Neural cell (in vitro differentiated cells): ENCODE results near the gene CIDEA. TPM values are rescaled to one million over a fixed set of nuclear protein-coding genes. Genes with fewer than 3 reads are reported as not detected.

Experiments
- H2AFZ ChIP-seq: fragments of 200-600, 300-800 bp; sonication (generic), shearing (Covaris generic); 2 replicates; pipeline ENCODE4 v1.6.0; 2014; ENCODE audit warnings: low read depth, mild to moderate bottlenecking, antibody characterized with exemption, low read length, moderate library complexity
- H3F3A ChIP-seq: fragments of 200-600 bp; shearing (Covaris generic); 2 replicates; pipeline ENCODE4 v1.6.1; 2016; ENCODE audit warnings: mild to moderate bottlenecking, moderate library complexity, mixed read lengths, antibody characterized with exemption, low read length; ENCODE audit not compliant: insufficient read depth, poor library complexity, severe bottlenecking
- H3K27ac ChIP-seq: fragments of 200-600, 300-800 bp; sonication (generic), shearing (Covaris generic); 2 replicates; pipeline ENCODE4 v1.5.1; 2014; ENCODE audit warnings: mild to moderate bottlenecking, low read length, moderate library complexity
- H3K27me3 ChIP-seq: fragments of 300-800, 200-600 bp; sonication (generic), shearing (Covaris generic); 2 replicates; pipeline ENCODE4 v1.6.0; 2014; ENCODE audit warnings: mild to moderate bottlenecking, low read depth, low read length, moderate library complexity; ENCODE audit not compliant: insufficient read depth
- H3K36me3 ChIP-seq: fragments of 300-800, 200-600 bp; sonication (generic), shearing (Covaris generic); 2 replicates; pipeline ENCODE4 v1.5.1; 2014; ENCODE audit warnings: mild to moderate bottlenecking, antibody characterized with exemption, low read length, moderate library complexity; ENCODE audit not compliant: insufficient read depth
- H3K4me2 ChIP-seq: fragments of 300-800, 200-600 bp; sonication (generic), shearing (Covaris generic); 2 replicates; pipeline ENCODE4 v1.6.0; 2014; ENCODE audit warnings: mild to moderate bottlenecking, low read length
- H3K4me3 ChIP-seq: fragments of 300-800, 200-600 bp; sonication (generic), shearing (Covaris generic); 2 replicates; pipeline ENCODE4 v1.5.1; 2014; ENCODE audit warnings: mild to moderate bottlenecking, low read length, moderate library complexity
- H3K79me2 ChIP-seq: fragments of 200-600 bp; shearing (Covaris generic); replicated peaks from 2 replicates; pipeline ENCODE4 v1.6.0; 2014; ENCODE audit warnings: mild to moderate bottlenecking, low read length, moderate library complexity; ENCODE audit not compliant: insufficient read depth
- H3K9ac ChIP-seq: fragments of 300-800, 200-600 bp; sonication (generic), shearing (Covaris generic); 2 replicates; pipeline ENCODE4 v1.6.1; 2016; ENCODE audit warnings: mild to moderate bottlenecking, low read length, mixed read lengths
- H3K9me2 ChIP-seq: fragments of 200-600 bp; shearing (Covaris generic); 2 replicates; pipeline ENCODE4 v1.6.1; 2016; ENCODE audit warnings: mild to moderate bottlenecking, low read length, mixed read lengths; ENCODE audit not compliant: insufficient read depth
- H3K9me3 ChIP-seq: fragments of 200-600, 300-800 bp; sonication (generic), shearing (Covaris generic); 2 replicates; pipeline ENCODE4 v1.6.1; 2016; ENCODE audit warnings: mild to moderate bottlenecking, mixed run types, low read length, moderate library complexity, mixed read lengths
- H4K20me1 ChIP-seq: fragments of 200-600 bp; shearing (Covaris generic); 2 replicates; pipeline ENCODE4 v1.6.1; 2016; ENCODE audit warnings: mild to moderate bottlenecking, mixed run types; ENCODE audit not compliant: insufficient read depth
- EP300 ChIP-seq: fragments of 450-650 bp; conservative IDR thresholded peaks from 2 replicates; pipeline ENCODE4 v1.6.1; 2014; ENCODE audit warnings: antibody characterized with exemption, mild to moderate bottlenecking, moderate library complexity; ENCODE audit not compliant: poor library complexity, severe bottlenecking
- EZH2 ChIP-seq: fragments of 200-600, 300-800 bp; shearing (Covaris generic), sonication (generic); IDR thresholded peaks from 2 replicates; pipeline ENCODE4 v1.6.1; 2014; ENCODE audit warnings: antibody characterized with exemption, low read length, borderline replicate concordance, mild to moderate bottlenecking; ENCODE audit not compliant: insufficient read depth, poor library complexity, severe bottlenecking
- MXI1 ChIP-seq: fragments of 450-650 bp; conservative IDR thresholded peaks from 2 replicates; pipeline ENCODE4 v1.6.1; 2014; ENCODE audit warnings: antibody characterized with exemption, mild to moderate bottlenecking; ENCODE audit not compliant: poor library complexity, severe bottlenecking
- POLR2AphosphoS5 ChIP-seq: IDR thresholded peaks from 2 replicates; pipeline ENCODE4 v1.6.1; 2012
- RAD21 ChIP-seq: fragments of 450-650 bp; conservative IDR thresholded peaks from 2 replicates; pipeline ENCODE4 v1.6.1; 2014; ENCODE audit warnings: antibody characterized with exemption, mild to moderate bottlenecking, moderate library complexity
- SMC3 ChIP-seq: fragments of 450-650 bp; conservative IDR thresholded peaks from 2 replicates; pipeline ENCODE4 v1.6.1; 2014; ENCODE audit warnings: antibody characterized with exemption, mild to moderate bottlenecking, moderate library complexity; ENCODE audit not compliant: poor library complexity
- TAF1 ChIP-seq: IDR thresholded peaks from 2 replicates; pipeline ENCODE4 v1.6.1; 2012; ENCODE audit warnings: low read depth
- polyA plus RNA-seq: library from polyadenylated mRNA; depleted of rRNA; stranded (reverse); fragments of >200 nt; gene quantifications from 2 replicates; pipeline ENCODE4 v1.2.3, GENCODE V29; 2014
- TF ChIP-seq, protein P1 (sequence below): fragments of 450-650 bp; IDR thresholded peaks from 2 replicates; pipeline ENCODE4 v1.5.1; 2014; ENCODE audit warnings: antibody characterized with exemption, mild to moderate bottlenecking, moderate library complexity; ENCODE audit not compliant: poor library complexity, severe bottlenecking
- TF ChIP-seq, protein P2 (sequence below): IDR thresholded peaks from 2 replicates; pipeline ENCODE4 v1.6.1; 2012; ENCODE audit warnings: borderline replicate concordance

CIDEA gene
- polyA plus RNA-seq, 1 donor from 2014 or later: not detected

DNA sequence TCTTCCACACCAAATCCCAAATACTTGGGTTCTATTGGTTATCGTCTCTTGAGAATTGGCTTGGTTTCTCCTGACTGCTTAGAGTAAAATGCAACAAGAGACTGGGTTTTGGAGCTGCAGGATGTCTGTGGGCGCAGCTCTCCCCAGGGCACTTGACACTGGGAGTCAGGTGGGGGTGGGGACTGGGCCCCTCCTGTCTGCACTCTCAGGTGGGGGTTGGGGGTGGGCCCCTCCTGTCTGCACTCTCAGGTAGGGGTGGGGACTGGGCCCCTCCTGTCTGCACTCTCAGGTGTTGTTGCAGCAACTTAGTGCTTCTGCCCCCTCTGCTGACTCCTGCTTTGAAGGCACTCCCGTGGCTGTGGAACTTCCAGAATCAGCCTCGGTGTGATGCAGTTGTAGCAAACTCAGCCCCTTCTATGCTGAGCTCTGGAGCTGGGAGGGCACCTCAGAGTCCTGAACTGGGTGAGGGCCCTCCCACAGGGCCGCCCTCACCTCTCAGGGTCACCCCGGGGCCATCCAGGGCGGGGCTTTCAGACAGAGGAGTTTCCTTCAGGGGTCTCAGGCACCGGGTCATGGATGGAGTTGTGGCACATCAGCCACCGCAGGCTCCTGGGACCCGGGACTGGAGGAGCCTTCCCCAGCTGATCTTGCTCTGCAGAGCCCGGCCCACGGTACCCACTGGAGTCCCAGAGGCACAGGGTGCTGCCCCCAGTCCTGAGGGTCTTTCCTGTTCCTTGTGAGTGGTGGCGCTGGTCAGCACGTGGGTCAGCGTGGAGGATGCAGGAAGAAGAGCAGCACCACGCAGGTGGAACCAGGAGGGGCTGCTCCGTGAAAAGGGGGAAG is 22.9 kb upstream of the CIDEA start:
- no peaks in the 10 kb centered on the region for H3K79me2 ChIP-seq
- no peak overlapping the region for H3K27ac ChIP-seq
- no peak overlapping the region for H3K4me2 ChIP-seq
- no peaks in the 10 kb centered on the region for H3K36me3 ChIP-seq
- no peak overlapping the region for H3K9ac ChIP-seq
- TF ChIP-seq, protein P1, sequence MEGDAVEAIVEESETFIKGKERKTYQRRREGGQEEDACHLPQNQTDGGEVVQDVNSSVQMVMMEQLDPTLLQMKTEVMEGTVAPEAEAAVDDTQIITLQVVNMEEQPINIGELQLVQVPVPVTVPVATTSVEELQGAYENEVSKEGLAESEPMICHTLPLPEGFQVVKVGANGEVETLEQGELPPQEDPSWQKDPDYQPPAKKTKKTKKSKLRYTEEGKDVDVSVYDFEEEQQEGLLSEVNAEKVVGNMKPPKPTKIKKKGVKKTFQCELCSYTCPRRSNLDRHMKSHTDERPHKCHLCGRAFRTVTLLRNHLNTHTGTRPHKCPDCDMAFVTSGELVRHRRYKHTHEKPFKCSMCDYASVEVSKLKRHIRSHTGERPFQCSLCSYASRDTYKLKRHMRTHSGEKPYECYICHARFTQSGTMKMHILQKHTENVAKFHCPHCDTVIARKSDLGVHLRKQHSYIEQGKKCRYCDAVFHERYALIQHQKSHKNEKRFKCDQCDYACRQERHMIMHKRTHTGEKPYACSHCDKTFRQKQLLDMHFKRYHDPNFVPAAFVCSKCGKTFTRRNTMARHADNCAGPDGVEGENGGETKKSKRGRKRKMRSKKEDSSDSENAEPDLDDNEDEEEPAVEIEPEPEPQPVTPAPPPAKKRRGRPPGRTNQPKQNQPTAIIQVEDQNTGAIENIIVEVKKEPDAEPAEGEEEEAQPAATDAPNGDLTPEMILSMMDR: no peak
- TF ChIP-seq TAF1 (no peak), MXI1 (no peak), EP300 (no peak), RAD21 (no peak), SMC3 (no peak)
- TF ChIP-seq, protein P2, sequence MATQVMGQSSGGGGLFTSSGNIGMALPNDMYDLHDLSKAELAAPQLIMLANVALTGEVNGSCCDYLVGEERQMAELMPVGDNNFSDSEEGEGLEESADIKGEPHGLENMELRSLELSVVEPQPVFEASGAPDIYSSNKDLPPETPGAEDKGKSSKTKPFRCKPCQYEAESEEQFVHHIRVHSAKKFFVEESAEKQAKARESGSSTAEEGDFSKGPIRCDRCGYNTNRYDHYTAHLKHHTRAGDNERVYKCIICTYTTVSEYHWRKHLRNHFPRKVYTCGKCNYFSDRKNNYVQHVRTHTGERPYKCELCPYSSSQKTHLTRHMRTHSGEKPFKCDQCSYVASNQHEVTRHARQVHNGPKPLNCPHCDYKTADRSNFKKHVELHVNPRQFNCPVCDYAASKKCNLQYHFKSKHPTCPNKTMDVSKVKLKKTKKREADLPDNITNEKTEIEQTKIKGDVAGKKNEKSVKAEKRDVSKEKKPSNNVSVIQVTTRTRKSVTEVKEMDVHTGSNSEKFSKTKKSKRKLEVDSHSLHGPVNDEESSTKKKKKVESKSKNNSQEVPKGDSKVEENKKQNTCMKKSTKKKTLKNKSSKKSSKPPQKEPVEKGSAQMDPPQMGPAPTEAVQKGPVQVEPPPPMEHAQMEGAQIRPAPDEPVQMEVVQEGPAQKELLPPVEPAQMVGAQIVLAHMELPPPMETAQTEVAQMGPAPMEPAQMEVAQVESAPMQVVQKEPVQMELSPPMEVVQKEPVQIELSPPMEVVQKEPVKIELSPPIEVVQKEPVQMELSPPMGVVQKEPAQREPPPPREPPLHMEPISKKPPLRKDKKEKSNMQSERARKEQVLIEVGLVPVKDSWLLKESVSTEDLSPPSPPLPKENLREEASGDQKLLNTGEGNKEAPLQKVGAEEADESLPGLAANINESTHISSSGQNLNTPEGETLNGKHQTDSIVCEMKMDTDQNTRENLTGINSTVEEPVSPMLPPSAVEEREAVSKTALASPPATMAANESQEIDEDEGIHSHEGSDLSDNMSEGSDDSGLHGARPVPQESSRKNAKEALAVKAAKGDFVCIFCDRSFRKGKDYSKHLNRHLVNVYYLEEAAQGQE: no peak
- no peaks in the 10 kb centered on the region for H4K20me1 ChIP-seq
- H3K9me3 ChIP-seq: no peaks in the 10 kb centered on the region
- H3F3A ChIP-seq: no peaks in the 10 kb centered on the region
- no peaks in the 10 kb centered on the region for H3K9me2 ChIP-seq
- H2AFZ ChIP-seq: no peak overlapping the region
- H3K27me3 ChIP-seq: no peaks in the 10 kb centered on the region
- no peak overlapping the region for H3K4me3 ChIP-seq

DNA sequence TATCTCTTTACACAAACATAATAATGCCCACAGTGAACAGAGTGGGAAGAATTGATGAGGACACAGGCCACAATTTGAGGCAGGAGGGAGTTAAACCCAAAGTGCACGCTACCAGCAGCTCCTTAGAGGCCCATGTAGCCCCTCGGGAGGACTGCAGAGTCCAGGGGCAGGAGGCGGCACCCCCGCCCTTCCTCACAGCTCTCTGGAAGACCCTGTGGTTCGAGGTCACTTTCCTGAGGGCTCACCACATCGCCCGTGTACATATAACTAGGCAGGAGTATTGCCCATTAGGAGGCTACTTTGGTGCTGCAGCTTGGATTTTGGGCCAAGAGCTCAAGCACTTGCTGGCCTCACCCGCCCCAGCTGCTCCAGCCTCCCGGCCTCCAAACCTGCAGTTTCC is 22.2 kb upstream of the CIDEA start:
- Histone ChIP-seq H4K20me1 (no peaks in the 10 kb centered on the region), H3K9me2 (no peaks in the 10 kb centered on the region), H2AFZ (no peak overlapping the region), H3K27ac (no peak overlapping the region), H3K27me3 (no peaks in the 10 kb centered on the region), H3K9me3 (no peaks in the 10 kb centered on the region), H3K4me2 (no peak overlapping the region), H3K79me2 (no peaks in the 10 kb centered on the region), H3F3A (no peaks in the 10 kb centered on the region), H3K36me3 (no peaks in the 10 kb centered on the region), H3K9ac (no peak overlapping the region), H3K4me3 (no peak overlapping the region)
- TF ChIP-seq RAD21: no peak
- TF ChIP-seq, protein P2: no peak
- TF ChIP-seq MXI1: no peak
- no peak for TF ChIP-seq POLR2AphosphoS5
- TF ChIP-seq, protein P1: no peak
- TF ChIP-seq TAF1: no peak
- no peak for TF ChIP-seq SMC3
- TF ChIP-seq EP300: no peak
- TF ChIP-seq EZH2: no peak
